ENCODE data around the gene PCDHA13.
A peak's percentile ranks its signal among the peaks of the same experiment; 100 is the strongest.
"Not testable (repeated sequence)": the region's sequence is repeated elsewhere in the genome, so short reads cannot be mapped to it uniquely, and the experiment has no call there.

PCDHA13 gene, protein sequence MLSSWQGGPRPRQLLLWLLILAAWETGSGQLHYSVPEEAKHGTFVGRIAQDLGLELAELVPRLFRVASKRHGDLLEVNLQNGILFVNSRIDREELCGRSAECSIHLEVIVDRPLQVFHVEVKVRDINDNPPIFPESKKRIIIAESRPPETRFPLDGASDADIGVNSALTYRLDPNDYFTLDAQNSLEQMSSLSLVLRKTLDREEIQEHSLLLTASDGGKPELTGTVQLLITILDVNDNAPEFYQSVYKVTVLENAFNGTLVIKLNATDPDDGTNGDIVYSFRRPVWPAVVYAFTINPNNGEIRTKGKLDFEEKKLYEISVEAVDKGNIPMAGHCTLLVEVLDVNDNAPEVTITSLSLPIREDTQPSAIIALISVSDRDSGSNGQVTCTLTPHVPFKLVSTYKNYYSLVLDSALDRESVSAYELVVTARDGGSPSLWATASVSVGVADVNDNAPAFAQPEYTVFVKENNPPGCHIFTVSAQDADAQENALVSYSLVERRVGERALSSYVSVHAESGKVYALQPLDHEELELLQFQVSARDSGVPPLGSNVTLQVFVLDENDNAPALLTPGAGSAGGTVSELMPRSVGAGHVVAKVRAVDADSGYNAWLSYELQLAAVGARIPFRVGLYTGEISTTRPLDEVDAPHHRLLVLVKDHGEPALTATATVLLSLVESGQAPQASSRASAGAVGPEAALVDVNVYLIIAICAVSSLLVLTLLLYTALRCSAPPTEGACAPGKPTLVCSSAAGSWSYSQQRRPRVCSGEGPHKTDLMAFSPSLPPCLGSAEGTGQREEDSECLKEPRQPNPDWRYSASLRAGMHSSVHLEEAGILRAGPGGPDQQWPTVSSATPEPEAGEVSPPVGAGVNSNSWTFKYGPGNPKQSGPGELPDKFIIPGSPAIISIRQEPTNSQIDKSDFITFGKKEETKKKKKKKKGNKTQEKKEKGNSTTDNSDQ

DNA sequence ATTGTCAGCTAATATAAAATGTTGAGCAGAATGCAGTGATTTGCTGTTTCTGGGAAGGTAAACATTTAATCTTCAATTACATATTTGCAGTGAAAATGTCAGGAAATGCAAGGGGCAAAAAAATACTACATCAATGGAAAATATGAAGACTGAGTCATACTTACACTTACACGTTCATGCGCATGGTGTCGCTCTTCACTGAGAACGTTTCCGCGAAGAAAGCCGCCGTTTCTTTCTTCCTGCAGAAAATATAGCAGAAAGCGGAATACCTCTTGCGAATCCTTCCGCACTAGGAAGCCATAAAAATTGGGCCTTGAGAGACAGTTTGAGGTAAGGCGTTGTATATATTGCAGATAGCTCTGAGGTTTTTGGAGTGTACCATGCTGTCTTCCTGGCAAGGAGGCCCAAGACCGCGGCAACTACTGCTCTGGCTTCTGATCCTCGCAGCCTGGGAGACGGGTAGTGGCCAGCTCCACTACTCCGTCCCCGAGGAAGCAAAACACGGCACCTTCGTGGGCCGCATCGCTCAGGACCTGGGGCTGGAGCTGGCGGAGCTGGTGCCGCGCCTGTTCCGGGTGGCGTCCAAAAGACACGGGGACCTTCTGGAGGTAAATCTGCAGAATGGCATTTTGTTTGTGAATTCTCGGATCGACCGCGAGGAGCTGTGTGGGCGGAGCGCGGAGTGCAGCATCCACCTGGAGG is at the start of gene PCDHA13:
PCDHA13 (plus strand) TSS at position 236 of the 702 bp plus-strand sequence; CDS start at position 381, 145 bp downstream.
- no peak for DNase-seq

DNA sequence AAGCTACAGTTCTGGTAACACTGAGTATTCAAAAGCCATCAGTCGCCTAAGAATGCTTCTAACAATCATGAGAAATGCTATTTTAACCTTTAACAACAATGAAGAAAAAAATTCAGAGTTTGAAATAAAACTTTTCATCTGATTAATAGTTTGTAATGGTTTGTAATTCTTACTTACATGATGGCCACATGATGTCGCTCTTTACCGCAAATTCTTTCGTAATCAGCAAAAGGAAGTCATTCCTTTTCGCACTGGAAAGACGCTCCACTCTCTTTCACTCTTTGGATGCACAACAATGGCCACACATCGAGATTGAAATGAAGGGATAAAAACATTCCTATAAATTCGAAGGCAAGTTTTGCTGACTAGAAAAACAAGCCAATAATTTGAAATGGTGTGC is 47.9 kb upstream of the PCDHA13 start, which contains the start of gene PCDHA7:
PCDHA7 (plus strand) TSS at position 277 of the 400 bp plus-strand sequence; CDS start at position 392, 115 bp downstream.
- DNase-seq, result no peak

DNA sequence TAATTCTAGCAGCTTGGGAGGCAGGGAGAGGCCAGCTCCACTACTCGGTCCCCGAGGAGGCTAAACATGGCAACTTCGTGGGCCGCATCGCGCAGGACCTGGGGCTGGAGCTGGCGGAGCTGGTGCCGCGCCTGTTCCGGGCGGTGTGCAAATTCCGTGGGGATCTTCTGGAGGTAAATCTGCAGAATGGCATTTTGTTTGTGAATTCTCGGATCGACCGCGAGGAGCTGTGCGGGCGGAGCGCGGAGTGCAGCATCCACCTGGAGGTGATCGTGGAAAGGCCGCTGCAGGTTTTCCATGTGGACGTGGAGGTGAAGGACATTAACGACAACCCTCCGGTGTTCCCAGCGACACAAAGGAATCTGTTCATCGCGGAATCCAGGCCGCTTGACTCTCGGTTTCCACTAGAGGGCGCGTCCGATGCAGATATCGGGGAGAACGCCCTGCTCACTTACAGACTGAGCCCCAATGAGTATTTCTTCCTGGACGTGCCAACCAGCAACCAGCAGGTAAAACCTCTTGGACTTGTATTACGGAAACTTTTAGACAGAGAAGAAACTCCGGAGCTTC is 47.4 kb upstream of the PCDHA13 start:
- DNase-seq, result not testable (repeated sequence)

DNA sequence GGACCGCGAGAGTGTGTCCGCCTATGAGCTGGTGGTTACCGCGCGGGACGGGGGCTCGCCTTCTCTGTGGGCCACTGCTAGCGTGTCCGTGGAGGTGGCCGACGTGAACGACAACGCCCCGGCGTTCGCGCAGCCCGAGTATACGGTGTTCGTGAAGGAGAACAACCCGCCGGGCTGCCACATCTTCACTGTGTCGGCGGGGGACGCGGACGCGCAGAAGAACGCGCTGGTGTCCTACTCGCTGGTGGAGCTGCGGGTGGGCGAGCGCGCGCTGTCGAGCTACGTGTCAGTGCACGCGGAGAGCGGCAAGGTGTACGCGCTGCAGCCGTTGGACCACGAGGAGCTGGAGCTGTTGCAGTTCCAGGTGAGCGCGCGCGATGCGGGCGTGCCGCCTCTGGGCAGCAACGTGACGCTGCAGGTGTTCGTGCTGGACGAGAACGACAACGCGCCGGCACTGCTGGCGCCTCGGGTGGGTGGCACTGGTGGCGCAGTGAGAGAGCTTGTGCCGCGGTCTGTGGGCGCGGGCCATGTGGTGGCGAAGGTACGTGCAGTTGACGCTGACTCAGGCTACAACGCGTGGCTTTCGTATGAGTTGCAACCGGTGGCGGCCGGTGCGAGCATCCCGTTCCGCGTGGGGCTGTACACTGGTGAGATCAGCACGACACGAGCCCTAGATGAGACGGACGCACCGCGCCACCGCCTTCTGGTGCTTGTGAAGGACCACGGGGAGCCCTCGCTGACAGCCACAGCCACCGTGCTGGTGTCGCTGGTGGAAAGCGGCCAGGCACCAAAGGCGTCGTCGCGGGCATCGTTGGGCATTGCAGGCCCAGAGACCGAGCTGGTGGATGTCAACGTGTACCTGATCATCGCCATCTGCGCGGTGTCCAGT is 46.1 kb upstream of the PCDHA13 start:
- DNase-seq, result no peak

DNA sequence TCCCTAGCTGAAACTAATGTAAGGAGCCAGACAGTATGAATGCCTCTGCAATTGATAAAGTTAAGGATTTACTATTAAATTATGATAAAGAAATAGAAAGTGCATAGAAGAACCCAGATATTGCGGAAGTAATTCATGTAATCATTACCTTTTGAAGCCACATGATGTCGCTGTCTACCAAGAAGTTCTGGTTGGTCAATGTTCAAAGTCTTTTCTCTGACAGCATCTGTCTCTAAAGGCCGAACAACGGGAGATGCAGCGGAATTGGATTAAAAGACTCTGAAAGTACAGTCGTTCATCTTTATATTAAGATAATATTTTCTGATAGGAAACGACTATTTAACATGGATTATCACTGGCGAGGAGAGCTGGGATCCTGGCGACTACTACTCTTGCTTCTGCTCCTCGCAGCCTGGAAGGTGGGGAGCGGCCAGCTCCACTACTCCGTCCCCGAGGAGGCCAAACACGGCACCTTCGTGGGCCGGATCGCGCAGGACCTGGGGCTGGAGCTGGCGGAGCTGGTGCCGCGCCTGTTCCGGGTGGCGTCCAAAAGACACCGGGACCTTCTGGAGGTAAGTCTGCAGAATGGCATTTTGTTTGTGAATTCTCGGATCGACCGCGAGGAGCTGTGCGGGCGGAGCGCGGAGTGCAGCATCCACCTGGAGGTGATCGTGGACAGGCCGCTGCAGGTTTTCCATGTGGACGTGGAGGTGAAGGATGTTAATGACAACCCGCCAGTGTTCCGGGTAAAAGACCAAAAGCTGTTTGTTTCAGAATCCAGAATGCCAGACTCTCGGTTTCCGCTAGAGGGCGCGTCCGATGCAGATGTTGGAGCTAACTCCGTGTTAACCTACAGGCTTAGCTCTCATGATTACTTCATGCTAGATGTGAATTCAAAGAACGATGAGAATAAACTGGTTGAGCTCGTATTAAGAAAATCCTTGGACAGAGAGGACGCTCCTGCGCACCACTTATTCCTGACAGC is 40.7 kb upstream of the PCDHA13 start, which contains the start of gene PCDHA8:
PCDHA8 (plus strand) TSS at position 210 of the 985 bp plus-strand sequence; CDS start at position 345, 135 bp downstream.
- DNase-seq, result peak; percentile 26

DNA sequence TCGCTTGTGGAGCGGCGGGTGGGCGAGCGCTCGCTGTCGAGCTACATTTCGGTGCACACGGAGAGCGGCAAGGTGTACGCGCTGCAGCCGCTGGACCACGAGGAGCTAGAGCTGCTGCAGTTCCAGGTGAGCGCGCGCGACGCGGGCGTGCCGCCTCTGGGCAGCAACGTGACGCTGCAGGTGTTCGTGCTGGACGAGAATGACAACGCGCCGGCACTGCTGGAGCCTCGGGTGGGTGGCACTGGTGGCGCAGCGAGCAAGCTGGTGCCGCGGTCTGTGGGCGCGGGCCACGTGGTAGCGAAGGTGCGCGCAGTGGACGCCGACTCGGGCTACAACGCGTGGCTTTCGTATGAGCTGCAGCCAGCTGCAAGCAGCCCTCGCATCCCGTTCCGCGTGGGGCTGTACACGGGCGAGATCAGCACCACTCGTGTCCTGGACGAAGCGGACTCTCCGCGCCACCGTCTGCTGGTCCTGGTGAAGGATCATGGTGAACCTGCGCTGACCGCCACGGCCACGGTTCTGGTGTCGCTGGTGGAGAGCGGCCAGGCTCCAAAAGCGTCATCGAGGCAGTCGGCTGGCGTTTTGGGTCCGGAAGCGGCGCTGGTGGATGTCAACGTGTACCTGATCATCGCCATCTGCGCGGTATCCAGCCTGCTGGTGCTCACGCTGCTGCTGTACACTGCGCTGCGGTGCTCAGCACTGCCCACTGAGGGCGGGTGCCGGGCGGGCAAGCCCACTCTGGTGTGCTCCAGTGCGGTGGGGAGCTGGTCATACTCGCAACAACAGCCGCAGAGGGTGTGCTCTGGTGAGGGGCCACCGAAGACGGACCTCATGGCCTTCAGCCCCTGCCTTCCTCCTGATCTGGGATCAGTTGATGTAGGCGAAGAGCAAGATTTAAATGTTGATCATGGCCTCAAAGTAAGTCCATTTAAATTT is 38.9 kb upstream of the PCDHA13 start:
- DNase-seq, result no peak

DNA sequence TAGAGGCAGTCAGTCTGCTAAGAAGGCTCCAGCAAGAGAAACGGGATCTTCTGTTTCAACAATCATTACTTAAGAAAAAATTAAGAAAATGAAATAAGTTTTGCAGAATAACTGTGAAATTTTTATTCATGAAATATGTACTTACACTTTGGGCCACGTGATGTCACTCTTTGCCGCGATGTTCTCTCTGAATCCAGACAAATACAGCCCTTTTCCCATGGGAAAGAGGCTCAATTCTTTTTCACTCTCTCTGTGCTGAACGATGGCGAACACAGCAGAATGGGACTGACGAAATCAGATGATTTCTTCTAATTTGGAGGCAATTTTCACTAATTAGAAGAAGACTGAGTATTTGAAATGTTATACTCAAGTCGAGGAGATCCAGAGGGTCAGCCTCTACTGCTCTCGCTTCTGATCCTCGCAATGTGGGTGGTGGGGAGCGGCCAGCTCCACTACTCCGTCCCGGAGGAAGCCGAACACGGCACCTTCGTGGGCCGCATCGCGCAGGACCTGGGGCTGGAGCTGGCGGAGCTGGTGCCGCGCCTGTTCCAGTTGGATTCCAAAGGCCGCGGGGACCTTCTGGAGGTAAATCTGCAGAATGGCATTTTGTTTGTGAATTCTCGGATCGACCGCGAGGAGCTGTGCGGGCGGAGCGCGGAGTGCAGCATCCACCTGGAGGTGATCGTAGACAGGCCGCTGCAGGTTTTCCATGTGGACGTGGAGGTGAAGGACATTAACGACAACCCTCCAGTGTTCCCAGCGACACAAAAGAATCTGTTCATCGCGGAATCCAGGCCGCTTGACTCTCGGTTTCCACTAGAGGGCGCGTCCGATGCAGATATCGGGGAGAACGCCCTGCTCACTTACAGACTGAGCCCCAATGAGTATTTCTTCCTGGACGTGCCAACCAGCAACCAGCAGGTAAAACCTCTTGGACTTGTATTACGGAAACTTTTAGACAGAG is 33.5 kb upstream of the PCDHA13 start, which contains the start of gene PCDHA9:
PCDHA9 (plus strand) TSS at position 244 of the 964 bp plus-strand sequence; CDS start at position 358, 114 bp downstream.
- not testable (repeated sequence) for DNase-seq

DNA sequence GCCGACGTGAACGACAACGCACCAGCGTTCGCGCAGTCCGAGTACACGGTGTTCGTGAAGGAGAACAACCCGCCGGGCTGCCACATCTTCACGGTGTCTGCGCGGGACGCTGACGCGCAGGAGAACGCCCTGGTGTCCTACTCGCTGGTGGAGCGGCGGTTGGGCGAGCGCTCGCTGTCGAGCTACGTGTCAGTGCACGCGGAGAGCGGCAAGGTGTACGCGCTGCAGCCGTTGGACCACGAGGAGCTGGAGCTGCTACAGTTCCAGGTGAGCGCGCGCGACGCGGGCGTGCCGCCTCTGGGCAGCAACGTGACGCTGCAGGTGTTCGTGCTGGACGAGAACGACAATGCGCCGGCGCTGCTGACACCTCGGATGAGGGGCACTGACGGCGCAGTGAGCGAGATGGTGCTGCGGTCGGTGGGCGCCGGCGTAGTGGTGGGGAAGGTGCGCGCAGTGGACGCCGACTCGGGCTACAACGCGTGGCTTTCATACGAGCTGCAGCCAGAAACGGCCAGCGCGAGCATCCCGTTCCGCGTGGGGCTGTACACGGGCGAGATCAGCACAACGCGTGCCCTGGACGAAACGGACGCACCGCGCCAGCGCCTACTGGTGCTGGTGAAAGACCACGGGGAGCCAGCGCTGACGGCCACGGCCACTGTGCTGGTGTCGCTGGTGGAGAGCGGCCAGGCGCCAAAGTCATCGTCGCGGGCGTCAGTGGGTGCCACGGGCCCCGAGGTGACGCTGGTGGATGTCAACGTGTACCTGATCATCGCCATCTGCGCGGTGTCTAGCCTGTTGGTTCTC is 31.9 kb upstream of the PCDHA13 start:
- DNase-seq, result not testable (repeated sequence)

DNA sequence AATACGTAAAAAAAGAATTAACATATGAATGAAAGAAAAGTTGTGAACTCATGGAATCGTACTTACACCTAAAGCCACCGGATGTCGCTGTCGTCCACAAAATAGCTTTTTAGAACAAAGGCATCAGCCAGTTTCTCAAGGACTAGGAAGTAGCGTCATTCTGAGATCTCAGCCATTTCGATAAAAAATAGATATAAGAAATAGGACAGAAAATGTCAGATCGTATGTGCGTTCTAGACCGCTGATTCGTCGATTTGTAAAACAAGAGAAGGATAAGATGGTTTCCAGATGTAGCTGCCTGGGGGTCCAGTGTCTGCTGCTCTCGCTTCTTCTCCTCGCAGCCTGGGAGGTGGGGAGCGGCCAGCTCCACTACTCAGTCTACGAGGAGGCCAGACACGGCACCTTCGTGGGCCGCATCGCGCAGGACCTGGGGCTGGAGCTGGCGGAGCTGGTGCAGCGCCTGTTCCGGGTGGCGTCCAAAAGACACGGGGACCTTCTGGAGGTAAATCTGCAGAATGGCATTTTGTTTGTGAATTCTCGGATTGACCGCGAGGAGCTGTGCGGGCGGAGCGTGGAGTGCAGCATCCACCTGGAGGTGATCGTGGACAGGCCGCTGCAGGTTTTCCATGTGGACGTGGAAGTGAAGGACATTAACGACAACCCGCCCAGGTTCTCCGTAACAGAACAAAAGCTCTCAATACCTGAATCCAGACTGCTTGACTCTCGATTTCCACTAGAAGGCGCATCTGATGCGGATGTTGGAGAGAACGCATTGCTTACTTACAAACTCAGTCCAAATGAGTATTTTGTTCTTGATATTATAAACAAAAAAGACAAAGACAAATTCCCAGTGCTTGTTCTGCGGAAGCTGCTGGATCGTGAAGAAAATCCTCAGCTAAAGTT is 25.9 kb upstream of the PCDHA13 start, which contains the start of gene PCDHA10:
PCDHA10 (plus strand) TSS at position 126 of the 903 bp plus-strand sequence; CDS start at position 278, 152 bp downstream.
- DNase-seq, result no peak

DNA sequence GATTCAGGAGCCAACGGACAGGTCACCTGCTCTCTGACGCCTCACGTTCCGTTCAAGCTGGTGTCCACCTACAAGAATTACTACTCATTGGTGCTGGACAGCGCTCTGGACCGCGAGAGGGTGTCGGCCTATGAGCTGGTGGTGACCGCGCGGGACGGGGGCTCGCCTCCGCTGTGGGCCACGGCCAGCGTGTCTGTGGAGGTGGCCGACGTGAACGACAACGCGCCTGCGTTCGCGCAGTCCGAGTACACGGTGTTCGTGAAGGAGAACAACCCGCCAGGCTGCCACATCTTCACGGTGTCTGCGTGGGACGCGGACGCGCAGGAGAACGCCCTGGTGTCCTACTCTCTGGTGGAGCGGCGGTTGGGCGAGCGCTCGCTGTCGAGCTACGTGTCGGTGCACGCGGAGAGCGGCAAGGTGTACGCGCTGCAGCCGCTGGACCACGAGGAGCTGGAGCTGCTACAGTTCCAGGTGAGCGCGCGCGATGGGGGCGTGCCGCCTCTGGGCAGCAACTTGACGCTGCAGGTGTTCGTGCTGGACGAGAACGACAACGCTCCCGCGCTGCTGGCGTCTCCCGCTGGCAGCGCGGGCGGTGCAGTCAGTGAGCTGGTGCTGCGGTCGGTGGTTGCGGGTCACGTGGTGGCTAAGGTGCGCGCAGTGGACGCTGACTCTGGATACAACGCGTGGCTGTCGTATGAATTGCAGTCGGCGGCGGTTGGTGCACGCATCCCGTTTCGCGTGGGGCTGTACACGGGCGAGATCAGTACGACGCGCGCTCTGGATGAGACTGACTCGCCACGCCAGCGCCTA is 24.5 kb upstream of the PCDHA13 start:
- no peak for DNase-seq

DNA sequence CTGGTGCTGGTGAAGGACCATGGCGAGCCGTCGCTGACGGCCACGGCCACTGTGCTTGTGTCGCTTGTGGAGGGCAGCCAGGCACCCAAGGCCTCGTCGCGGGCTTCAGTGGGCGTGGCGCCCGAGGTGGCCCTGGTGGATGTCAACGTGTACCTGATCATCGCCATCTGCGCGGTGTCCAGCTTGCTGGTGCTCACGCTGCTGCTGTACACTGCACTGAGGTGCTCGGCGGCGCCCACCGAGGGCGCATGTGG is 24.0 kb upstream of the PCDHA13 start:
- DNase-seq, result no peak

DNA sequence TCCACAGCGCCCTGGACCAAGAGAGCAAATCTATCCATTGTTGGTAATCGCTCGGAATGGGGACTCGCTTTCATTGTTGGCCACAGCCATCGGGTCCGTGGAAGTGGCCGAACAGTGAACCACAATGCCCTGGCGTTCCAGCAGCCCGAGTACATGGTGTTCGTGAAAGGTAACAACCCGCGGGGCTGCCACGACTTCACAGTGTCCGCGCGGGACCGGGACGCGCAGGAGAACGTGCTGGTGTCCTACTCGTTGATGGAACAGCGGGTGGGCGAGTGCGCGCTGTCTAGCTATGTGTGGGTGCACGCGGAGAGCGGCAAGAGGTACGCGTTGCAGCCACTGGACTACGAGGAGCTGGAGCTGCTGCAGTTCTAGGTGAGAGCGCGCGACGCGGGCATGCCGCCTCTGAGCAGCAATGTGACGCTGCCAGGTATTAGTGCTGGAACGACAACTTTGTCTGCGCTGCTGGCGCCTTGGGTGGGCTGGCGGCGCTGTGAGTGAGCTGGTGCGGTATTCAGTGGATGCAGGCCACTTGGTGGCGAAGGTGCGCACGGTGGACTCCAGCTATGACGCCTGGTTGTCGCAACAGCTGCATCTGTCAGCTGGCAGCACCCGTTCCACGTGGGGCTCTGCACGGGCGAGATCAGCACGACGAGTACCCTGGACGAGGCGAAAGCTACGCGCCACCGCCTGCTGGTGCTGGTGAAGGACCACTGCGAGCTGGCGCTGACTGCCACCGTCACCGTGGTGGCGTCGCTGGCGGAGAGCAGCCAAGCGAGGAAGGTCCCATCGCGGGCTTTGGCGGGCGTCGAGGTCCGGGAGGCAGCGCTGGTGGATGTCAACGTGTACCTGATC is 19.3 kb upstream of the PCDHA13 start:
- DNase-seq, result no peak

DNA sequence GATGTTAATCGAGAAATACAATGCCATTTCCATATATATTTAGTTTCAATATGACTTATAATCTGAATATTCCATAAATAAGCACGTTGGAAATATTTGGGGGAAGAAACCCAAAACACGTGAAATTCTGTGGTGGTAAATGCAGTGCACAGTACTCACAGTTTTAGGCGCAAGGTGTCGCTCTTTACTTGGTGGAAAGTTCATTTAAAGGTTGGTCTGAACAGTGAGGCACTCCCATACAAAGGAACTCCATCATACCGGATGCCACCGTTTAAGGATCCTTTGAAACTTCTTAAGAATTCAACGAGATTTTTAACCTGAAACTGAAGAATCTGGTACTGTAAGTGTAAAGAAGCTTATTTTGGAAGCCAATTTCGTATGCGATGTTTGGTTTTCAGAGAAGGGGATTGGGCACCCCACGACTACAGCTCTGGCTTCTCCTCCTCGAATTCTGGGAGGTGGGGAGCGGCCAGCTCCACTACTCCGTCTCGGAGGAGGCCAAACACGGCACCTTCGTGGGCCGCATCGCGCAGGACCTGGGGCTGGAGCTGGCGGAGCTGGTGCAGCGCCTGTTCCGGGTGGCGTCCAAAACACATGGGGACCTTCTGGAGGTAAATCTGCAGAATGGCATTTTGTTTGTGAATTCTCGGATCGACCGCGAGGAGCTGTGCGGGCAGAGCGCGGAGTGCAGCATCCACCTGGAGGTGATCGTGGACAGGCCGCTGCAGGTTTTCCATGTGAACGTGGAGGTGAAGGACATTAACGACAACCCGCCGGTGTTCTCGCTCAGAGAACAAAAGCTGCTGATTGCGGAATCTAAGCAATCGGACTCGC is 13.0 kb upstream of the PCDHA13 start, which contains the start of gene PCDHA11:
PCDHA11 (plus strand) TSS at position 237 of the 834 bp plus-strand sequence; CDS start at position 384, 147 bp downstream.
- DNase-seq, result no peak

Data from NCI-H2081 treated with DMSO at 0.1 percent for 48 hours (cell line).